Left renal pelvis (tissue), 4 donors: Measurements from ENCODE around the gene ZNF134. TPM values are rescaled to one million over a fixed set of nuclear protein-coding genes. Genes with fewer than 3 reads are reported as not detected.
A peak's percentile ranks its signal among the peaks of the same experiment; 100 is the strongest.

Source experiments
- DNase-seq, 4 donors: peaks; one replicate each; pipeline ENCODE4 v3.0.0-alpha.2; 2013; ENCODE audit warnings: low read depth in 4 of 4, low spot score in 3 of 4
- polyA plus RNA-seq, 4 donors: library from polyadenylated mRNA; unstranded; fragments of 120-200 nt; gene quantifications; one replicate each; pipeline ENCODE4 v1.2.1, GENCODE V29; 2013; ENCODE audit not compliant: insufficient read length in 4 of 4

Gene ZNF134
- 10 to 100 TPM; 16.0 to 28.1 (median 27.1) TPM for polyA plus RNA-seq

- DNase-seq: peak; percentile 82 to 89 (median 84)
These were observed at the start of gene ZNF134 for GRCh38 chr19:57613941-57614743. TSS of gene ZNF134 (plus strand) at chr19:57614242. CDS start at chr19:57619469, 5,227 bp downstream.

GRCh38 chr19:57566396-57567265, 47.4 kb upstream of the ZNF134 start:
- DNase-seq: no peak

- DNase-seq: no peak
These were observed 43.3 kb upstream of the ZNF134 start for GRCh38 chr19:57570707-57571106.

GRCh38 chr19:57572415-57572947, 41.6 kb upstream of the ZNF134 start:
- no peak for DNase-seq

GRCh38 chr19:57576661-57577060, 37.4 kb upstream of the ZNF134 start:
- no peak for DNase-seq

GRCh38 chr19:57578487-57579205, 35.4 kb upstream of the ZNF134 start, which contains the start of gene ZNF416:
TSS of gene ZNF416 (minus strand) at chr19:57578911. CDS start at chr19:57578704, 207 bp downstream.
- peak; percentile 96 to 99 (median 98) for DNase-seq

GRCh38 chr19:57583104-57583520, 30.9 kb upstream of the ZNF134 start:
- DNase-seq: no peak

GRCh38 chr19:57583521-57584416, 30.3 kb upstream of the ZNF134 start, which contains the start of gene ZIK1:
TSS of gene ZIK1 (plus strand) at chr19:57584145. CDS start at chr19:57584357, 212 bp downstream.
- peak; percentile 89 to 96 (median 91) for DNase-seq

GRCh38 chr19:57587529-57587928, 26.5 kb upstream of the ZNF134 start:
- DNase-seq: no peak

GRCh38 chr19:57599377-57599760, 14.7 kb upstream of the ZNF134 start:
- no peak for DNase-seq

GRCh38 chr19:57599761-57600383, 14.2 kb upstream of the ZNF134 start, which contains the start of gene ZNF530:
TSS of gene ZNF530 (plus strand) at chr19:57599885. CDS start at chr19:57604346, 4,461 bp downstream.
- DNase-seq: peak; percentile 83 to 94 (median 86)

- no peak for DNase-seq
These were observed 7.1 kb upstream of the ZNF134 start for GRCh38 chr19:57606931-57607330.

- DNase-seq: no peak
These were observed 2.9 kb upstream of the ZNF134 start for GRCh38 chr19:57611113-57611512.

GRCh38 chr19:57615346-57615745, 1.3 kb downstream of the ZNF134 start:
- DNase-seq: no peak

- DNase-seq: no peak
These were observed 6.8 kb downstream of the ZNF134 start for GRCh38 chr19:57620673-57621348.

- DNase-seq: no peak
These were observed 9.0 kb downstream of the ZNF134 start for GRCh38 chr19:57623091-57623490.

- peak; percentile 88 to 95 (median 90) for DNase-seq
These were observed 19.2 kb downstream of the ZNF134 start, which contains the start of gene ZNF211 for GRCh38 chr19:57632987-57633831. TSS of gene ZNF211 (plus strand) at chr19:57633168. CDS start at chr19:57633347, 179 bp downstream.
